HEK293T (cell line): ENCODE measurements around the gene HTRA2.

ENCODE experiments used
- BHLHE40 ChIP-seq: fragments of 450-650 bp; IDR thresholded peaks from 2 replicates; pipeline ENCODE4 v1.6.1; 2016; ENCODE audit warnings: mild to moderate bottlenecking, moderate library complexity, borderline replicate concordance
- CTBP1 ChIP-seq: fragments of 450-650 bp; IDR thresholded peaks from 2 replicates; pipeline ENCODE4 v1.6.1; 2016; ENCODE audit warnings: borderline replicate concordance
- ELF4 ChIP-seq: fragments of 450-650 bp; IDR thresholded peaks from 2 replicates; pipeline ENCODE4 v1.6.1; 2017; ENCODE audit warnings: antibody characterized with exemption
- FOXA1 ChIP-seq: fragments of 450-650 bp; IDR thresholded peaks from 2 replicates; pipeline ENCODE4 v1.6.1; 2016; ENCODE audit warnings: mild to moderate bottlenecking
- FOXK2 ChIP-seq: fragments of 450-650 bp; IDR thresholded peaks from 2 replicates; pipeline ENCODE4 v1.6.1; 2016; ENCODE audit warnings: mild to moderate bottlenecking
- HDGF ChIP-seq: fragments of 450-650 bp; IDR thresholded peaks from 2 replicates; pipeline ENCODE4 v1.6.1; 2017; ENCODE audit warnings: antibody characterized with exemption, borderline replicate concordance
- LEF1 ChIP-seq: fragments of 450-650 bp; IDR thresholded peaks from 2 replicates; pipeline ENCODE4 v1.6.1; 2017; ENCODE audit warnings: mild to moderate bottlenecking, borderline replicate concordance
- PKNOX1 ChIP-seq: fragments of 450-650 bp; IDR thresholded peaks from 2 replicates; pipeline ENCODE4 v1.6.1; 2016
- SP1 ChIP-seq: fragments of 450-650 bp; IDR thresholded peaks from 2 replicates; pipeline ENCODE4 v1.6.1; 2017
- SUZ12 ChIP-seq: fragments of 450-650 bp; IDR thresholded peaks from 2 replicates; pipeline ENCODE4 v1.6.1; 2016; ENCODE audit warnings: mild to moderate bottlenecking
- TARDBP ChIP-seq: fragments of 450-650 bp; IDR thresholded peaks from 2 replicates; pipeline ENCODE4 v1.6.1; 2016
- ZNF384 ChIP-seq: fragments of 450-650 bp; IDR thresholded peaks from 2 replicates; pipeline ENCODE4 v1.6.1; 2016

GRCh38 chr2:74569686-74570085, 40.0 kb downstream of the HTRA2 start:
- no peak for TF ChIP-seq CTBP1
- TF ChIP-seq FOXA1 = no peak
- no peak for TF ChIP-seq BHLHE40
- TF ChIP-seq SP1 = no peak
- TF ChIP-seq FOXK2 = no peak
- no peak for TF ChIP-seq ELF4
- TF ChIP-seq SUZ12 = no peak
- no peak for TF ChIP-seq LEF1
- TF ChIP-seq TARDBP = no peak
- no peak for TF ChIP-seq PKNOX1
- no peak for TF ChIP-seq ZNF384
- no peak for TF ChIP-seq HDGF
